H1 (cell line): ENCODE data around the gene USP35. TPM values are rescaled to one million over a fixed set of nuclear protein-coding genes. Genes with fewer than 3 reads are reported as not detected.

Source experiments
- CTCF ChIA-PET: fragments of 300-600 bp; sonication (Branson Sonifier 250); formaldehyde crosslinking; loops from one replicate; lab custom pipeline; 2021; ENCODE audit not compliant: partially characterized antibody; lab: Charles Lee
- POLR2A ChIA-PET: fragments of 300-600 bp; sonication (Branson Sonifier 250); formaldehyde crosslinking; loops from one replicate; lab custom pipeline; 2021; ENCODE audit warnings: inconsistent platforms; ENCODE audit not compliant: partially characterized antibody; lab: Charles Lee
- DNase-seq, 2 experiments: peaks; one replicate each; pipeline versions ENCODE4 v3.0.0 to v3.0.0-alpha.2; 2010 to 2022; ENCODE audit warnings: low spot score in 2 of 2, low read depth in 1 of 2, mixed read lengths in 1 of 2
- FAIRE-seq: peaks from 2 replicates; lab custom pipeline; 2011; peaks lifted over from hg19 to GRCh38; lab: Jason Lieb, UNC
- H2AFZ ChIP-seq: 2 replicates; pipeline ENCODE4 v1.8.1; 2012; ENCODE audit warnings: low read length, inconsistent platforms
- H2AK5ac ChIP-seq: 2 replicates; pipeline ENCODE4 v1.6.1; 2013; ENCODE audit warnings: low read depth, low read length
- H2BK120ac ChIP-seq: replicated peaks from 2 replicates; pipeline ENCODE3; 2013; ENCODE audit warnings: low read depth, low read length, inconsistent platforms
- H2BK12ac ChIP-seq: 2 replicates; pipeline ENCODE4 v1.6.1; 2013; ENCODE audit warnings: low read depth, low read length
- H2BK15ac ChIP-seq: 2 replicates; pipeline ENCODE4 v1.6.1; 2013; ENCODE audit warnings: low read length
- H2BK20ac ChIP-seq: 2 replicates; pipeline ENCODE4 v1.6.1; 2013; ENCODE audit warnings: low read length
- H2BK5ac ChIP-seq: 2 replicates; pipeline ENCODE4 v1.6.1; 2013; ENCODE audit warnings: low read depth, low read length
- H3K14ac ChIP-seq: 2 replicates; pipeline ENCODE4 v1.6.1; 2013; ENCODE audit warnings: inconsistent platforms; ENCODE audit not compliant: insufficient read length
- H3K18ac ChIP-seq: 2 replicates; pipeline ENCODE4 v1.6.1; 2013; ENCODE audit warnings: low read length; ENCODE audit errors: extremely low read depth
- H3K23ac ChIP-seq: 2 replicates; pipeline ENCODE4 v1.6.1; 2013; ENCODE audit warnings: inconsistent platforms; ENCODE audit not compliant: insufficient read length
- H3K23me2 ChIP-seq: 2 replicates; pipeline ENCODE4 v1.6.1; 2013; ENCODE audit warnings: low read depth, low read length
- H3K27ac ChIP-seq: 2 replicates; pipeline ENCODE4 v1.6.1; 2011; ENCODE audit warnings: low read depth, low read length, inconsistent platforms
- H3K27me3 ChIP-seq, 4 experiments: replicated peaks in 1 of 4; 1 replicate in 1 of 4; 2 replicates in 3 of 4; pipeline versions ENCODE4 v1.6.1 to v1.8.1; 2011 to 2013; ENCODE audit warnings: low read length in 3 of 4, mild to moderate bottlenecking in 3 of 4, inconsistent platforms in 2 of 4, mixed read lengths in 2 of 4, moderate library complexity in 1 of 4; ENCODE audit not compliant: control insufficient read depth in 3 of 4, insufficient read depth in 3 of 4; ENCODE audit errors: extremely low read depth in 1 of 4
- H3K36me3 ChIP-seq, 4 experiments: 2 replicates each; pipeline versions ENCODE4 v1.6.1 to v1.8.1; 2011 to 2013; ENCODE audit warnings: mild to moderate bottlenecking in 4 of 4, low read length in 3 of 4, moderate library complexity in 2 of 4, control low read depth in 1 of 4, inconsistent platforms in 1 of 4; ENCODE audit not compliant: insufficient read depth in 4 of 4, control insufficient read depth in 2 of 4
- H3K4ac ChIP-seq: replicated peaks from 2 replicates; pipeline ENCODE3; 2013; ENCODE audit warnings: low read length, low read depth, mixed read lengths, inconsistent platforms; ENCODE audit not compliant: insufficient read length
- H3K4me1 ChIP-seq, 4 experiments: replicated peaks in 1 of 4; 1 replicate in 1 of 4; 2 replicates in 3 of 4; pipeline versions ENCODE4 v1.6.1 to v1.8.1; 2011 to 2013; ENCODE audit warnings: low read length in 3 of 4, inconsistent platforms in 2 of 4, mixed read lengths in 1 of 4; ENCODE audit not compliant: insufficient read depth in 4 of 4, control insufficient read depth in 3 of 4
- H3K4me2 ChIP-seq, 2 experiments: 2 replicates each; pipeline versions ENCODE4 v1.6.1 to v1.8.1; 2011 to 2013; ENCODE audit warnings: low read depth in 2 of 2, low read length in 2 of 2, control low read depth in 1 of 2, inconsistent platforms in 1 of 2, mild to moderate bottlenecking in 1 of 2; ENCODE audit not compliant: insufficient read depth in 1 of 2
- H3K4me3 ChIP-seq, 4 experiments: fragments of 200-600, 300-600 bp in 1 of 4; sonication (generic), shearing (Covaris generic), sonication (Bioruptor Twin) in 1 of 4; 2 replicates each; pipeline versions ENCODE4 v1.5.1 to v1.8.1; 2011 to 2016; ENCODE audit warnings: low read length in 4 of 4, low read depth in 3 of 4, control low read depth in 2 of 4, inconsistent platforms in 2 of 4, mild to moderate bottlenecking in 2 of 4, mixed read lengths in 1 of 4, moderate library complexity in 1 of 4; ENCODE audit not compliant: insufficient read depth in 2 of 4; ENCODE audit errors: extremely low read depth in 1 of 4
- H3K56ac ChIP-seq: replicated peaks from 2 replicates; pipeline ENCODE3; 2013; ENCODE audit warnings: low read depth, mild to moderate bottlenecking, mixed read lengths, low read length, inconsistent platforms; ENCODE audit not compliant: insufficient read length
- H3K79me1 ChIP-seq: 2 replicates; pipeline ENCODE4 v1.6.1; 2013; ENCODE audit warnings: low read depth, low read length, control low read depth
- H3K79me2 ChIP-seq, 2 experiments: 2 replicates each; pipeline versions ENCODE4 v1.6.1 to v1.8.1; 2012 to 2013; ENCODE audit warnings: low read length in 2 of 2, mild to moderate bottlenecking in 2 of 2, inconsistent platforms in 1 of 2; ENCODE audit not compliant: insufficient read depth in 2 of 2, control insufficient read depth in 1 of 2
- H3K9ac ChIP-seq, 4 experiments: replicated peaks in 1 of 4; 1 replicate in 1 of 4; 2 replicates in 3 of 4; pipeline versions ENCODE4 v1.6.1 to v1.8.1; 2011 to 2013; ENCODE audit warnings: low read depth in 3 of 4, low read length in 3 of 4, control low read depth in 2 of 4, mild to moderate bottlenecking in 2 of 4, moderate library complexity in 2 of 4, inconsistent platforms in 1 of 4; ENCODE audit errors: extremely low read depth in 1 of 4
- H3K9me3 ChIP-seq, 2 experiments: 2 replicates each; pipeline versions ENCODE4 v1.6.1 to v1.8.1; 2012 to 2013; ENCODE audit warnings: mild to moderate bottlenecking in 2 of 2, moderate library complexity in 2 of 2, control low read depth in 1 of 2, inconsistent platforms in 1 of 2, low read depth in 1 of 2, low read length in 1 of 2, mixed read lengths in 1 of 2; ENCODE audit not compliant: insufficient read depth in 2 of 2
- H4K20me1 ChIP-seq, 2 experiments: replicated peaks in 1 of 2; 2 replicates each; pipeline versions ENCODE3 to v1.8.1; 2011 to 2013; ENCODE audit warnings: inconsistent platforms in 2 of 2, low read length in 2 of 2, mild to moderate bottlenecking in 1 of 2; ENCODE audit not compliant: insufficient read depth in 2 of 2, control insufficient read depth in 1 of 2
- H4K5ac ChIP-seq: 2 replicates; pipeline ENCODE4 v1.6.1; 2013; ENCODE audit warnings: low read length, low read depth, mixed read lengths, inconsistent platforms; ENCODE audit not compliant: insufficient read length
- H4K8ac ChIP-seq: 2 replicates; pipeline ENCODE4 v1.8.0; 2013; ENCODE audit warnings: mild to moderate bottlenecking, moderate library complexity, low read length, inconsistent platforms; ENCODE audit not compliant: insufficient read depth; ENCODE audit errors: extremely low read depth
- H4K91ac ChIP-seq: replicated peaks from 2 replicates; pipeline ENCODE3; 2013; ENCODE audit warnings: low read length, mixed read lengths, inconsistent platforms; ENCODE audit not compliant: insufficient read length
- BACH1 ChIP-seq: IDR thresholded peaks from 2 replicates; pipeline ENCODE4 v1.6.1; 2012; ENCODE audit warnings: low read length, improper control_type of control experiment
- BRCA1 ChIP-seq: IDR thresholded peaks from 2 replicates; pipeline ENCODE4 v1.6.1; 2012; ENCODE audit warnings: low read depth, low read length, improper control_type of control experiment
- CHD1 ChIP-seq: IDR thresholded peaks from 2 replicates; pipeline ENCODE4 v1.6.1; 2012; ENCODE audit warnings: low read depth, low read length, improper control_type of control experiment
- EZH2 ChIP-seq: fragments of 200-600 bp; sonication (generic); IDR thresholded peaks from 2 replicates; pipeline ENCODE4 v1.7.1; 2012; ENCODE audit warnings: low read depth, mild to moderate bottlenecking, moderate library complexity, low read length, inconsistent platforms; ENCODE audit not compliant: severe bottlenecking
- FOSL1 ChIP-seq: IDR thresholded peaks from 2 replicates; pipeline ENCODE4 v1.6.1; 2011; ENCODE audit warnings: mild to moderate bottlenecking, low read depth, low read length, moderate library complexity; ENCODE audit not compliant: insufficient read depth
- PHF8 ChIP-seq: fragments of 200-600 bp; sonication (generic); conservative IDR thresholded peaks from 2 replicates; pipeline ENCODE4 v1.7.1; 2012; ENCODE audit warnings: low read depth, mild to moderate bottlenecking, inconsistent platforms, low read length, moderate library complexity
- RFX5 ChIP-seq: IDR thresholded peaks from 2 replicates; pipeline ENCODE4 v1.6.1; 2011; ENCODE audit warnings: low read depth, low read length, improper control_type of control experiment, borderline replicate concordance
- SP1 ChIP-seq: IDR thresholded peaks from 2 replicates; pipeline ENCODE4 v1.6.1; 2011; ENCODE audit warnings: low read depth, low read length
- SP2 ChIP-seq: IDR thresholded peaks from 2 replicates; pipeline ENCODE4 v1.6.1; 2012; ENCODE audit warnings: mild to moderate bottlenecking, low read length, inconsistent platforms
- SUZ12 ChIP-seq: fragments of 200-600 bp; sonication (generic); IDR thresholded peaks from 2 replicates; pipeline ENCODE4 v1.6.1; 2012; ENCODE audit warnings: mild to moderate bottlenecking, inconsistent platforms, low read length, moderate library complexity, mixed read lengths
- TAF7 ChIP-seq: optimal IDR thresholded peaks from 2 replicates; pipeline ENCODE3; 2011; ENCODE audit warnings: low read depth, mild to moderate bottlenecking, inconsistent platforms, low read length, moderate library complexity, borderline replicate concordance
- TEAD4 ChIP-seq: IDR thresholded peaks from 2 replicates; pipeline ENCODE4 v1.6.1; 2012; ENCODE audit warnings: low read depth, low read length, inconsistent platforms, mixed read lengths
- USF2 ChIP-seq: IDR thresholded peaks from 2 replicates; pipeline ENCODE4 v1.6.1; 2011; ENCODE audit warnings: low read length, improper control_type of control experiment
- WGBS, 2 experiments: shearing (Covaris generic) in 1 of 2; methylation state at CpG; one replicate each; pipeline versions ENCODE4 v1.1.6 to v1.1.7; 2013 to 2015; ENCODE audit warnings: low lambda C conversion rate in 2 of 2, mixed read lengths in 2 of 2, inconsistent platforms in 1 of 2, low coverage in 1 of 2, missing lambda C conversion rate in 1 of 2; ENCODE audit not compliant: insufficient replicate concordance in 2 of 2, insufficient coverage in 1 of 2, insufficient read length in 1 of 2; ENCODE audit errors: extremely low coverage in 1 of 2, missing lambda C conversion rate in 1 of 2; 5-methylcytosine and 5-hydroxymethylcytosine counted together
- polyA plus RNA-seq, 7 experiments: library from polyadenylated mRNA; depleted of rRNA in 3 of 7; stranded (reverse) in 5 of 7; unstranded in 2 of 7; fragments of >200 nt in 5 of 7; fragments of 200-250 nt in 2 of 7; gene quantifications; 1 replicate in 5 of 7; 2 replicates in 1 of 7; 4 replicates in 1 of 7; pipeline versions ENCODE4 v1.2.1 to v1.2.3, GENCODE V29; 2011 to 2013; ENCODE audit warnings: missing spikeins in 2 of 7, mixed read lengths in 2 of 7
- total RNA-seq: library from RNA; stranded (reverse); fragmentation: NEBNext Ultra II Directional; extraction: Animal tissue kit (Norgen Biotek cat#: 25700); gene quantifications from 2 replicates; pipeline ENCODE4 v1.2.1, GENCODE V29; 2021

The USP35 gene
- total and polyA plus RNA-seq, 2 of the 8 experiments (the other 6 are each of a cell fraction or from before 2014, with no cell fraction given) = 4.6 to 6.8 TPM

- H2BK12ac ChIP-seq = no peak overlapping the region
- no peaks in the 10 kb centered on the region for H3K23me2 ChIP-seq
- no peak overlapping the region for H4K5ac ChIP-seq
- no peak overlapping the region for H2BK20ac ChIP-seq
- ChIA-PET POLR2A (no interaction called here), CTCF (interaction anchor here (0.5 to 1.6 kb wide), 3 partner anchors 10 to 58 kb away, joined by 3 to 4 read pairs (median 3); no protein-coding TSS in a partner anchor)
- no peaks in the 10 kb centered on the region for H4K20me1 ChIP-seq
- H3K23ac ChIP-seq = no peak overlapping the region
- H3K14ac ChIP-seq = no peak overlapping the region
- H3K4me3 ChIP-seq = no peak overlapping the region
- FAIRE-seq (no peak), DNase-seq (no peak)
- H3K36me3 ChIP-seq = no peaks in the 10 kb centered on the region
- no peak overlapping the region for H2BK15ac ChIP-seq
- no peaks in the 10 kb centered on the region for H3K27me3 ChIP-seq
- H3K9me3 ChIP-seq = no peaks in the 10 kb centered on the region
- WGBS, 2 experiments = 85% methylated on average over 6 of the region's 6 CpGs; no CpG with 5 or more reads in 1 of the 2 experiments
- H3K4me1 ChIP-seq = no peaks in the 10 kb centered on the region
- H3K56ac ChIP-seq = no peak overlapping the region
- H3K4ac ChIP-seq = no peak overlapping the region
- no peak overlapping the region for H4K8ac ChIP-seq
- no peak overlapping the region for H2AFZ ChIP-seq
- H2AK5ac ChIP-seq = no peak overlapping the region
- no peak overlapping the region for H3K18ac ChIP-seq
- H2BK5ac ChIP-seq = no peak overlapping the region
- no peak overlapping the region for H4K91ac ChIP-seq
- H2BK120ac ChIP-seq = no peak overlapping the region
- H3K27ac ChIP-seq = no peak overlapping the region
- H3K9ac ChIP-seq = no peak overlapping the region
- H3K4me2 ChIP-seq = no peak overlapping the region
- H3K79me1 ChIP-seq = no peaks in the 10 kb centered on the region
- H3K79me2 ChIP-seq = no peaks in the 10 kb centered on the region
- no peak for TF ChIP-seq TEAD4
- no peak for TF ChIP-seq CHD1
- no peak for TF ChIP-seq SP2
- no peak for TF ChIP-seq PHF8
- TF ChIP-seq BACH1 = no peak
- no peak for TF ChIP-seq USF2
- TF ChIP-seq EZH2 = no peak
- TF ChIP-seq SP1 = no peak
- no peak for TF ChIP-seq BRCA1
- TF ChIP-seq RFX5 = no peak
- TF ChIP-seq FOSL1 = no peak
- no peak for TF ChIP-seq SUZ12
- no peak for TF ChIP-seq TAF7
These were observed 32.4 kb upstream of the USP35 start for GRCh38 chr11:78156127-78156844.
